Mucosa of descending colon (tissue), 3 donors: ENCODE measurements around the gene PLPP3. TPM values are rescaled to one million over a fixed set of nuclear protein-coding genes. Genes with fewer than 3 reads are reported as not detected.

Experiments used
- ATAC-seq: fragments of 200-7000 bp; cut with Tn5 transposase; one replicate; pipeline ENCODE4 v1.9.1; 2020; ENCODE audit warnings: mild to moderate bottlenecking, moderate library complexity
- DNase-seq, 3 donors: peaks; one replicate each; pipeline ENCODE4 v3.0.0-alpha.2; 2020
- H3K36me3 ChIP-seq: fragments of 200-600 bp; one replicate; pipeline ENCODE4 v1.8.0; 2021; ENCODE audit warnings: low read depth, mild to moderate bottlenecking
- H3K4me1 ChIP-seq: fragments of 200-600 bp; one replicate; pipeline ENCODE4 v1.8.0; 2021; ENCODE audit warnings: low read depth, mild to moderate bottlenecking
- H3K4me3 ChIP-seq: fragments of 200-600 bp; one replicate; pipeline ENCODE4 v1.8.0; 2021; ENCODE audit warnings: mild to moderate bottlenecking
- H3K9me3 ChIP-seq: fragments of 200-600 bp; one replicate; pipeline ENCODE4 v1.8.0; 2021; ENCODE audit warnings: mild to moderate bottlenecking
- intact Hi-C, 2 donors: fragments of 100-400 bp; cut with DNase I in 1 of 2; cut with micrococcal nuclease in 1 of 2; formaldehyde crosslinking; loops; one replicate each; pipeline versions ENCODE4 v1.11.0 to v1.11.1; 2022; cut with DNase I, micrococcal nuclease
- total RNA-seq, 3 donors: library from RNA; stranded (reverse); fragmentation: NEBNext Ultra II Directional in 2 of 3; extraction: Animal tissue kit (Norgen Biotek cat#: 25700) in 2 of 3; gene quantifications; one replicate each; pipeline versions ENCODE4 v1.2.1 to v1.2.4, GENCODE V29; 2021 to 2023
- TF ChIP-seq, protein P1 (sequence below): fragments of 200-600 bp; IDR thresholded peaks from one replicate; pipeline ENCODE4 v1.8.0; 2022; ENCODE audit warnings: antibody characterized with exemption, mild to moderate bottlenecking
- donor health status: DM: no; HTN: no; CAD: no; lungs with moderate emphysema.
- donor health status: DM: no; HTN: no; CAD: no.
- donor health status: DM: no; HTN: yes; CAD: no.

Gene PLPP3
- total RNA-seq, 3 donors from 2014 or later = 25.3 to 80.5 (median 42.3) TPM

- Histone ChIP-seq H3K4me1 (peaks cover 8% of the 10 kb centered on the region), H3K9me3 (no peaks in the 10 kb centered on the region), H3K4me3 (no peak overlapping the region), H3K36me3 (no peaks in the 10 kb centered on the region)
- intact Hi-C loops = no loop called here
- TF ChIP-seq, protein P1, sequence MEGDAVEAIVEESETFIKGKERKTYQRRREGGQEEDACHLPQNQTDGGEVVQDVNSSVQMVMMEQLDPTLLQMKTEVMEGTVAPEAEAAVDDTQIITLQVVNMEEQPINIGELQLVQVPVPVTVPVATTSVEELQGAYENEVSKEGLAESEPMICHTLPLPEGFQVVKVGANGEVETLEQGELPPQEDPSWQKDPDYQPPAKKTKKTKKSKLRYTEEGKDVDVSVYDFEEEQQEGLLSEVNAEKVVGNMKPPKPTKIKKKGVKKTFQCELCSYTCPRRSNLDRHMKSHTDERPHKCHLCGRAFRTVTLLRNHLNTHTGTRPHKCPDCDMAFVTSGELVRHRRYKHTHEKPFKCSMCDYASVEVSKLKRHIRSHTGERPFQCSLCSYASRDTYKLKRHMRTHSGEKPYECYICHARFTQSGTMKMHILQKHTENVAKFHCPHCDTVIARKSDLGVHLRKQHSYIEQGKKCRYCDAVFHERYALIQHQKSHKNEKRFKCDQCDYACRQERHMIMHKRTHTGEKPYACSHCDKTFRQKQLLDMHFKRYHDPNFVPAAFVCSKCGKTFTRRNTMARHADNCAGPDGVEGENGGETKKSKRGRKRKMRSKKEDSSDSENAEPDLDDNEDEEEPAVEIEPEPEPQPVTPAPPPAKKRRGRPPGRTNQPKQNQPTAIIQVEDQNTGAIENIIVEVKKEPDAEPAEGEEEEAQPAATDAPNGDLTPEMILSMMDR = no peak
- DNase-seq = no peak
- ATAC-seq = no peak
Observed at GRCh38 chr1:56551691-56552090, 27.7 kb downstream of the PLPP3 start.

DNA sequence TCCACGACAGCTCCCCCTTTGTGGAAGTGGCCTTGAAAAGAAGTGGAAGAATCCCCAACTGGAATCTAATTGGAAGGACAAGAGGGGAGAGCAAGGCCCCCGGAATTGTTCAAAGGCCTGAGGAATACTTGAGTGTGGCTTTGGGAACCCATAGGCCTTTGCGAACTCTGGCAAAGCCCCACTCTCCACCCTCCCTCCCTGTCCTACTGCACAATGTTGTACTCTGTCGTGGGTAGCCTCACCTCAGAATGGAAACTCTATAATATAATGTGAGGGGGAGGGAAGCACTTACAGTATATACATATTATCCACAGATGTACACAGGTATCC lies 28.5 kb downstream of the PLPP3 start:
- DNase-seq (no peak), ATAC-seq (no peak)
- intact Hi-C loops = no loop called here
- Histone ChIP-seq H3K9me3 (no peaks in the 10 kb centered on the region), H3K4me1 (peaks cover 8% of the 10 kb centered on the region), H3K4me3 (no peak overlapping the region), H3K36me3 (no peaks in the 10 kb centered on the region)
- TF ChIP-seq, protein P1 = no peak

- no peak for DNase-seq
- intact Hi-C loops = no loop called here
- no peak for ATAC-seq
- no peak overlapping the region for H3K4me3 ChIP-seq
- TF ChIP-seq, protein P1 = no peak
- no peaks in the 10 kb centered on the region for H3K9me3 ChIP-seq
- H3K4me1 ChIP-seq = peaks cover 8% of the 10 kb centered on the region
- H3K36me3 ChIP-seq = no peaks in the 10 kb centered on the region
Observed at GRCh38 chr1:56550138-56550858, 29.1 kb downstream of the PLPP3 start.

DNA sequence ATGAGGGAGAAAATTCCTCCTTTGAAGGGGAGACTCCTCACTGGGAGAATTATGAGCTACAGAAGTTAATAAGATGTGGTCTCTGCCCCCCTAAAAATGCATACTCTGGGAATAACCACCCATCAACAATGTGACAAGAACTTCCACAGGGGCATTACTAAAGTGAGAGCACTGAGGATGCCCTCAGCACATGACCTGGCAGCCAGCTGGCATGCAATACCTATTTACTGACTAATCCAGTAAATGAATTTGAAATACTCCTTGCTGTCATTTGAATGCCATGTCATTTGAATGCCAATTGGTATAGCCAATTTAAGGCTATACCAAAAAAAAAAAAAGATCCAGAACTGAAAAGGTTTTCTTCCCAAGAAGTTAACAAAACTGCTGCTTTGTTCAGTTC lies 30.8 kb downstream of the PLPP3 start:
- Histone ChIP-seq H3K36me3 (no peaks in the 10 kb centered on the region), H3K4me3 (no peak overlapping the region), H3K9me3 (no peaks in the 10 kb centered on the region), H3K4me1 (peaks cover 8% of the 10 kb centered on the region)
- TF ChIP-seq, protein P1 = no peak
- DNase-seq (no peak), ATAC-seq (no peak)
- intact Hi-C loops = no loop called here

- ATAC-seq (peak; percentile 84), DNase-seq (peak in 2 of 3 donors; percentile 36 to 49)
- intact Hi-C loops = no loop called here
- TF ChIP-seq, protein P1 = no peak
- Histone ChIP-seq H3K4me3 (no peak overlapping the region), H3K4me1 (peaks cover 8% of the 10 kb centered on the region), H3K36me3 (no peaks in the 10 kb centered on the region), H3K9me3 (no peaks in the 10 kb centered on the region)
Observed at GRCh38 chr1:56547977-56548376, 31.4 kb downstream of the PLPP3 start.

DNA sequence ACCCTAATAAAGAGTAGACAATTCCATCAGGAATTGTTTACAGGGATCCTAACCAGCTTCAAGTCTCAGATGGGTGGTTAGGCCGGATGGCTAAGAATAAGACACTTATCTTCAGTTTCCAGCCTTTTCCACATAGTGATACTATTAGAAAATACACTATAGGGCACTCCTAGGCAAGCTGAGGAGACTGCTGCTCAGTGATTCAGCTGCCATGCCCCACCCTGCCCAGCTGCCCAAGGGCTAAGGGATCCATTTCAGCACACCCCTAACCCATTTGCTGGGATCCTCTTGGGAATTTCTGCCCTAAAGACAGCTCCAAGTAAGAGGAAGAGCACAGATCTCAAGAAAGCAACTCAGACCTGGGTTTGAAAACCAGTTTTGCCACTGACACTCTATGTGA lies 31.9 kb downstream of the PLPP3 start:
- DNase-seq = no peak
- Histone ChIP-seq H3K9me3 (no peaks in the 10 kb centered on the region), H3K4me1 (peaks cover 8% of the 10 kb centered on the region), H3K4me3 (no peak overlapping the region), H3K36me3 (no peaks in the 10 kb centered on the region)
- peak; percentile 55 for ATAC-seq
- TF ChIP-seq, protein P1 = no peak
- intact Hi-C loops = no loop called here
